IMR-90 (cell line): ENCODE data around the gene FBXO5. TPM values are rescaled to one million over a fixed set of nuclear protein-coding genes. Genes with fewer than 3 reads are reported as not detected.

ENCODE experiments used
- ATAC-seq: fragments of 200-7000 bp; cut with Tn5 transposase; 2 replicates; pipeline ENCODE4 v1.9.1; 2020; ENCODE audit warnings: low read depth, mild to moderate bottlenecking, moderate library complexity
- BruUV-seq: library from RNA; stranded (reverse); fragments of 400-500 nt; replicated peaks from 2 replicates; lab custom pipeline; 2021; lab: Mats Ljungman, UMichigan
- CTCF ChIA-PET: fragments of 300-600 bp; formaldehyde crosslinking; extraction: SDS; loops from one replicate; lab custom pipeline; 2021; ENCODE audit warnings: antibody characterized with exemption; lab: Yijun Ruan, JAX
- POLR2A ChIA-PET: fragments of 300-600 bp; sonication (Branson Sonifier 250); formaldehyde crosslinking; loops from one replicate; lab custom pipeline; 2022; ENCODE audit warnings: antibody characterized with exemption; ENCODE audit not compliant: unreplicated experiment; lab: Charles Lee
- DNase-seq: peaks from one replicate; pipeline ENCODE4 v3.0.0; 2013
- H2AFZ ChIP-seq: replicated peaks from 2 replicates; pipeline ENCODE3; 2013; ENCODE audit warnings: low read length, mild to moderate bottlenecking; ENCODE audit not compliant: poor library complexity
- H2AK5ac ChIP-seq: 2 replicates; pipeline ENCODE4 v1.6.1; 2013; ENCODE audit warnings: low read depth, low read length, inconsistent platforms
- H2AK9ac ChIP-seq: replicated peaks from 2 replicates; pipeline ENCODE3; 2013; ENCODE audit warnings: mild to moderate bottlenecking, low read depth, low read length, moderate library complexity; ENCODE audit not compliant: poor library complexity
- H2BK120ac ChIP-seq: 2 replicates; pipeline ENCODE4 v1.6.1; 2013; ENCODE audit warnings: low read depth, low read length, inconsistent platforms
- H2BK15ac ChIP-seq: 3 replicates; pipeline ENCODE4 v1.6.1; 2013; ENCODE audit warnings: low read depth, low read length, inconsistent platforms
- H2BK20ac ChIP-seq: 2 replicates; pipeline ENCODE4 v1.6.1; 2013; ENCODE audit warnings: low read depth, mild to moderate bottlenecking, inconsistent platforms, low read length, moderate library complexity
- H2BK5ac ChIP-seq: 2 replicates; pipeline ENCODE4 v1.6.1; 2013; ENCODE audit warnings: mild to moderate bottlenecking, low read depth, low read length, inconsistent platforms; ENCODE audit not compliant: poor library complexity, severe bottlenecking
- H3K14ac ChIP-seq: replicated peaks from 2 replicates; pipeline ENCODE4 v1.6.1; 2013; ENCODE audit warnings: low read depth, low read length, inconsistent platforms
- H3K18ac ChIP-seq: 2 replicates; pipeline ENCODE4 v1.6.1; 2013; ENCODE audit warnings: low read depth, low read length, control low read depth
- H3K23ac ChIP-seq: 2 replicates; pipeline ENCODE4 v1.6.1; 2013; ENCODE audit warnings: low read depth, low read length, inconsistent platforms
- H3K27ac ChIP-seq: 2 replicates; pipeline ENCODE4 v1.5.1; 2013; ENCODE audit warnings: mild to moderate bottlenecking, control low read depth, low read length; ENCODE audit not compliant: insufficient read depth
- H3K27me3 ChIP-seq: 2 replicates; pipeline ENCODE4 v1.6.1; 2013; ENCODE audit warnings: low read length; ENCODE audit not compliant: control insufficient read depth, insufficient read depth
- H3K36me3 ChIP-seq: 2 replicates; pipeline ENCODE4 v1.6.1; 2013; ENCODE audit warnings: low read length, mixed read lengths; ENCODE audit not compliant: control insufficient read depth, insufficient read depth
- H3K4ac ChIP-seq: 2 replicates; pipeline ENCODE4 v1.6.1; 2013; ENCODE audit warnings: low read depth, low read length, inconsistent platforms
- H3K4me1 ChIP-seq: 2 replicates; pipeline ENCODE4 v1.6.1; 2013; ENCODE audit warnings: low read length, mixed read lengths; ENCODE audit not compliant: control insufficient read depth, insufficient read depth
- H3K4me2 ChIP-seq: 2 replicates; pipeline ENCODE4 v1.6.1; 2013; ENCODE audit warnings: low read depth, mild to moderate bottlenecking, control low read depth, low read length, moderate library complexity
- H3K4me3 ChIP-seq: 2 replicates; pipeline ENCODE4 v1.5.1; 2013; ENCODE audit warnings: low read depth, mild to moderate bottlenecking, control low read depth, low read length, moderate library complexity; ENCODE audit not compliant: insufficient read depth
- H3K56ac ChIP-seq: 2 replicates; pipeline ENCODE4 v1.6.1; 2013; ENCODE audit warnings: low read length, inconsistent platforms; ENCODE audit not compliant: insufficient read depth; ENCODE audit errors: extremely low read depth
- H3K79me1 ChIP-seq, 2 experiments: 2 replicates each; pipeline ENCODE4 v1.6.1; 2013; ENCODE audit warnings: low read length in 2 of 2, inconsistent platforms in 1 of 2, low read depth in 1 of 2
- H3K9ac ChIP-seq: 2 replicates; pipeline ENCODE4 v1.6.1; 2013; ENCODE audit warnings: low read depth, low read length, control low read depth
- H3K9me1 ChIP-seq: 2 replicates; pipeline ENCODE4 v1.6.1; 2013; ENCODE audit warnings: low read length, inconsistent platforms; ENCODE audit not compliant: insufficient read depth
- H3K9me3 ChIP-seq: 2 replicates; pipeline ENCODE4 v1.6.1; 2013; ENCODE audit warnings: low read length; ENCODE audit not compliant: control insufficient read depth, insufficient read depth
- H4K20me1 ChIP-seq: 2 replicates; pipeline ENCODE4 v1.6.1; 2013; ENCODE audit warnings: low read length, inconsistent platforms; ENCODE audit not compliant: insufficient read depth
- H4K5ac ChIP-seq: 2 replicates; pipeline ENCODE4 v1.6.1; 2013; ENCODE audit warnings: mild to moderate bottlenecking, low read depth, low read length, control low read depth
- H4K8ac ChIP-seq, 2 experiments: 2 replicates each; pipeline ENCODE4 v1.6.1; 2013; ENCODE audit warnings: low read depth in 2 of 2, low read length in 2 of 2, control low read depth in 1 of 2, inconsistent platforms in 1 of 2
- H4K91ac ChIP-seq: 2 replicates; pipeline ENCODE4 v1.6.1; 2013; ENCODE audit warnings: low read depth, low read length, inconsistent platforms; ENCODE audit not compliant: insufficient read depth
- BHLHE40 ChIP-seq: fragments of 150-350 bp; IDR thresholded peaks from 2 replicates; pipeline ENCODE4 v1.6.1; 2016; ENCODE audit warnings: mild to moderate bottlenecking, low read depth, low read length
- CEBPB ChIP-seq: IDR thresholded peaks from 2 replicates; pipeline ENCODE4 v1.6.1; 2012; ENCODE audit warnings: low read depth, low read length, improper control_type of control experiment
- CHD1 ChIP-seq: IDR thresholded peaks from 2 replicates; pipeline ENCODE4 v1.6.1; 2012; ENCODE audit warnings: low read depth, low read length, improper control_type of control experiment
- ELK1 ChIP-seq: fragments of 150-350 bp; IDR thresholded peaks from 2 replicates; pipeline ENCODE4 v1.6.1; 2016; ENCODE audit warnings: low read depth, mild to moderate bottlenecking, low read length, moderate library complexity, borderline replicate concordance
- FOS ChIP-seq: fragments of 150-350 bp; IDR thresholded peaks from 2 replicates; pipeline ENCODE4 v1.6.1; 2016; ENCODE audit warnings: low read depth, low read length
- MAFK ChIP-seq: IDR thresholded peaks from 2 replicates; pipeline ENCODE4 v1.6.1; 2012; ENCODE audit warnings: low read depth, low read length, improper control_type of control experiment
- MAZ ChIP-seq: IDR thresholded peaks from 2 replicates; pipeline ENCODE4 v1.6.1; 2012; ENCODE audit warnings: low read depth, mild to moderate bottlenecking, low read length, improper control_type of control experiment, moderate library complexity, borderline replicate concordance
- MXI1 ChIP-seq: IDR thresholded peaks from 2 replicates; pipeline ENCODE4 v1.6.1; 2012; ENCODE audit warnings: low read depth, mild to moderate bottlenecking, low read length, moderate library complexity, borderline replicate concordance
- NFE2L2 ChIP-seq: fragments of 150-350 bp; IDR thresholded peaks from 2 replicates; pipeline ENCODE4 v1.6.1; 2016; ENCODE audit warnings: low read depth, mild to moderate bottlenecking, low read length
- POLR2A ChIP-seq: IDR thresholded peaks from 2 replicates; pipeline ENCODE4 v1.6.1; 2012; ENCODE audit warnings: mild to moderate bottlenecking, low read depth, low read length
- RAD21 ChIP-seq: IDR thresholded peaks from 2 replicates; pipeline ENCODE4 v1.6.1; 2012; ENCODE audit warnings: low read length, improper control_type of control experiment
- RCOR1 ChIP-seq: IDR thresholded peaks from 2 replicates; pipeline ENCODE4 v1.6.1; 2012; ENCODE audit warnings: mild to moderate bottlenecking, low read length, improper control_type of control experiment; ENCODE audit not compliant: insufficient replicate concordance
- RFX5 ChIP-seq: IDR thresholded peaks from 2 replicates; pipeline ENCODE4 v1.8.0; 2012; ENCODE audit warnings: low read depth, mild to moderate bottlenecking, low read length, moderate library complexity
- USF2 ChIP-seq: fragments of 150-350 bp; IDR thresholded peaks from 2 replicates; pipeline ENCODE4 v1.6.1; 2017; ENCODE audit warnings: mild to moderate bottlenecking, antibody characterized with exemption, low read length, low read depth
- WGBS, 2 experiments: methylation state at CpG; one replicate each; pipeline versions ENCODE4 v1.1.5 to v1.1.7; 2013; ENCODE audit warnings: missing lambda C conversion rate in 2 of 2; ENCODE audit not compliant: insufficient read length in 1 of 2; ENCODE audit errors: extremely low coverage in 2 of 2; 5-methylcytosine and 5-hydroxymethylcytosine counted together
- dilution Hi-C: fragments of 300-500 bp; cut with HindIII; formaldehyde crosslinking; loops from one replicate; pipeline ENCODE4 v1.14.3; 2018; ENCODE audit warnings: low sequenced_read_pairs; ENCODE audit not compliant: unreplicated experiment
- in situ Hi-C: fragments of 300-500 bp; cut with MboI; formaldehyde crosslinking; loops from 3 replicates; pipeline ENCODE4 v1.14.3; 2019; ENCODE audit warnings: low sequenced_read_pairs, inconsistent platforms, mixed read lengths
- intact Hi-C: fragments of 100-400 bp; cut with micrococcal nuclease; formaldehyde crosslinking; loops from 2 replicates; pipeline ENCODE4 v1.10.0; 2022
- polyA plus RNA-seq, 3 experiments: library from polyadenylated mRNA; depleted of rRNA; stranded (reverse); fragments of >200 nt; gene quantifications; 2 replicates each; pipeline ENCODE4 v1.2.3, GENCODE V29; 2012; ENCODE audit warnings: low replicate concordance in 1 of 3
- total RNA-seq: library from RNA; depleted of rRNA; stranded (reverse); fragments of >200 nt; gene quantifications from 2 replicates; pipeline ENCODE4 v1.2.3, GENCODE V29; 2012

The FBXO5 gene
- total and polyA plus RNA-seq, 2 of the 4 experiments (the other 2 are of a cell fraction), result 11.8 to 16.7 TPM

- ChIA-PET CTCF (no interaction called here), POLR2A (no interaction called here)
- Histone ChIP-seq H3K9ac (no peak overlapping the region), H2AK5ac (no peak overlapping the region), H4K91ac (no peak overlapping the region), H2BK5ac (no peak overlapping the region), H2BK120ac (no peak overlapping the region), H4K20me1 (no peaks in the 10 kb centered on the region), H3K79me1 (no peaks in the 10 kb centered on the region), H2AK9ac (no peak overlapping the region), H3K18ac (no peak overlapping the region), H2AFZ (no peak overlapping the region), H3K27me3 (no peaks in the 10 kb centered on the region), H4K5ac (no peak overlapping the region), H3K14ac (no peak overlapping the region), H3K9me3 (no peaks in the 10 kb centered on the region), H3K4me3 (no peak overlapping the region), H3K4ac (no peak overlapping the region), H3K27ac (no peak overlapping the region), H3K9me1 (no peaks in the 10 kb centered on the region), H2BK15ac (no peak overlapping the region), H3K4me1 (no peaks in the 10 kb centered on the region), H3K56ac (no peak overlapping the region), H3K36me3 (no peaks in the 10 kb centered on the region), H2BK20ac (no peak overlapping the region), H4K8ac (no peak overlapping the region), H3K23ac (no peak overlapping the region), H3K4me2 (no peak overlapping the region)
- in situ Hi-C loops, result loop anchor here (10.0 kb wide), 2 partner anchors 215 to 485 kb away; no protein-coding TSS in a partner anchor
- TF ChIP-seq USF2 (no peak), POLR2A (no peak), MAZ (no peak), CHD1 (no peak), RFX5 (no peak), FOS (no peak), MAFK (no peak), RAD21 (no peak), NFE2L2 (no peak), ELK1 (no peak), BHLHE40 (no peak), MXI1 (no peak), CEBPB (no peak), RCOR1 (no peak)
- WGBS, 2 experiments, result 81% methylated on average over 7 of the region's 24 CpGs; no CpG with 5 or more reads in 1 of the 2 experiments
- no TSS peak for BruUV-seq
- dilution Hi-C loops, result no loop called here
- no peak for ATAC-seq
- intact Hi-C loops, result no loop called here
- DNase-seq, result no peak
These were observed 23.5 kb downstream of the FBXO5 start for GRCh38 chr6:152959333-152959732.
